GM12891 (cell line): ENCODE data around the gene MISP.
A peak's percentile ranks its signal among the peaks of the same experiment; 100 is the strongest.

Experiments used
- POLR2A ChIP-seq: IDR thresholded peaks from 2 replicates; pipeline ENCODE4 v1.6.1; 2011; ENCODE audit warnings: low read depth, low read length, control low read depth
- POLR2AphosphoS5 ChIP-seq: IDR thresholded peaks from 2 replicates; pipeline ENCODE4 v1.6.1; 2011; ENCODE audit warnings: low read depth, low read length, control low read depth
- POU2F2 ChIP-seq: IDR thresholded peaks from 2 replicates; pipeline ENCODE4 v1.6.1; 2011; ENCODE audit warnings: low read depth, mild to moderate bottlenecking, control low read depth, low read length, moderate library complexity
- TAF1 ChIP-seq: IDR thresholded peaks from 2 replicates; pipeline ENCODE4 v1.6.1; 2011; ENCODE audit warnings: low read depth, low read length, control low read depth

- TF ChIP-seq POLR2AphosphoS5 (no peak; the same call in 1 of the 2 replicates), POLR2A (0 out of 2 replicates have a peak, but pooled peaks have one; percentile 29), TAF1 (no peak), POU2F2 (no peak)
Measured at GRCh38 chr19:801030-801860, 50.3 kb downstream of the MISP start.
